ENCODE data around the gene IQGAP2. TPM values are rescaled to one million over a fixed set of nuclear protein-coding genes. Genes with fewer than 3 reads are reported as not detected.

The IQGAP2 gene
- total RNA-seq, 2 donors from 2014 or later, result 15.3 to 17.6 TPM

- Histone ChIP-seq H3K27me3 (replicated peaks; ENCODE audit: insufficient read depth) (no peaks in the 10 kb centered on the region), H3K36me3 (no peaks in the 10 kb centered on the region), H3K4me3 (no peak overlapping the region), H3K9me3 (no peaks in the 10 kb centered on the region), H3K4me1 (ENCODE audit: control insufficient read depth in 1 of 2, low read depth in 2 of 2) (no peaks in the 10 kb centered on the region), H3K27ac (no peak overlapping the region)
- DNase-seq (ENCODE audit: low spot score) (no peak), ATAC-seq (ENCODE audit: insufficient number of reproducible peaks, low FRiP score, low read depth) (no peak)
- no peak for TF ChIP-seq CTCF (IDR thresholded peaks at IDR 0.05)
Measured at GRCh38 chr5:76560952-76561891, 158.1 kb downstream of the IQGAP2 start.

GRCh38 chr5:76561959-76562358, 158.9 kb downstream of the IQGAP2 start:
- no peak for TF ChIP-seq CTCF (IDR thresholded peaks at IDR 0.05)
- no peak for DNase-seq (ENCODE audit: low spot score)
- Histone ChIP-seq H3K4me1 (ENCODE audit: control insufficient read depth in 1 of 2, low read depth in 2 of 2) (no peaks in the 10 kb centered on the region), H3K4me3 (no peak overlapping the region), H3K27me3 (replicated peaks; ENCODE audit: insufficient read depth) (no peaks in the 10 kb centered on the region), H3K27ac (no peak overlapping the region), H3K36me3 (no peaks in the 10 kb centered on the region), H3K9me3 (no peaks in the 10 kb centered on the region)
- ATAC-seq (ENCODE audit: insufficient number of reproducible peaks, low FRiP score, low read depth), result no peak

GRCh38 chr5:76565009-76565408, 161.9 kb downstream of the IQGAP2 start:
- Histone ChIP-seq H3K4me3 (no peak overlapping the region), H3K36me3 (no peaks in the 10 kb centered on the region), H3K27ac (no peak overlapping the region), H3K27me3 (replicated peaks; ENCODE audit: insufficient read depth) (no peaks in the 10 kb centered on the region), H3K9me3 (no peaks in the 10 kb centered on the region), H3K4me1 (ENCODE audit: control insufficient read depth in 1 of 2, low read depth in 2 of 2) (no peaks in the 10 kb centered on the region)
- ATAC-seq (ENCODE audit: insufficient number of reproducible peaks, low FRiP score, low read depth) (no peak), DNase-seq (ENCODE audit: low spot score) (no peak)
- no peak for TF ChIP-seq CTCF (IDR thresholded peaks at IDR 0.05)

- no peak for TF ChIP-seq CTCF (IDR thresholded peaks at IDR 0.05)
Measured at GRCh38 chr5:76570153-76570552, 167.1 kb downstream of the IQGAP2 start.

GRCh38 chr5:76571559-76571958, 168.5 kb downstream of the IQGAP2 start:
- Histone ChIP-seq H3K27me3 (replicated peaks; ENCODE audit: insufficient read depth) (no peaks in the 10 kb centered on the region), H3K4me1 (ENCODE audit: control insufficient read depth in 1 of 2, low read depth in 2 of 2) (peaks cover 0 to 8% of the 10 kb centered on the region in 2 donors), H3K4me3 (no peak overlapping the region), H3K27ac (no peak overlapping the region), H3K9me3 (no peaks in the 10 kb centered on the region), H3K36me3 (no peaks in the 10 kb centered on the region)
- TF ChIP-seq CTCF (IDR thresholded peaks at IDR 0.05), result no peak
- DNase-seq (ENCODE audit: low spot score), result no peak
- ATAC-seq (ENCODE audit: insufficient number of reproducible peaks, low FRiP score, low read depth), result no peak

More at GRCh38 chr5:76570153-76570552, 167.1 kb downstream of the IQGAP2 start:
- H3K27ac ChIP-seq, result no peak overlapping the region
- no peaks in the 10 kb centered on the region for H3K9me3 ChIP-seq
- H3K4me3 ChIP-seq, result no peak overlapping the region
- peaks cover 0 to 8% of the 10 kb centered on the region in 2 donors for H3K4me1 ChIP-seq (ENCODE audit: control insufficient read depth in 1 of 2, low read depth in 2 of 2)
- ATAC-seq (ENCODE audit: insufficient number of reproducible peaks, low FRiP score, low read depth) (no peak), DNase-seq (ENCODE audit: low spot score) (no peak)
- H3K36me3 ChIP-seq, result no peaks in the 10 kb centered on the region
- H3K27me3 ChIP-seq (replicated peaks; ENCODE audit: insufficient read depth), result no peaks in the 10 kb centered on the region
